GM12878 (cell line): Measurements from ENCODE around the gene CSTPP1. TPM values are rescaled to one million over a fixed set of nuclear protein-coding genes. Genes with fewer than 3 reads are reported as not detected.

ENCODE experiments used
- ATAC-seq: fragments of 200-7000 bp; cut with Tn5 transposase; 3 replicates; pipeline ENCODE4 v1.9.1; 2020; ENCODE audit warnings: mild to moderate bottlenecking, moderate library complexity
- BruUV-seq: library from RNA; stranded (reverse); fragments of 400-500 nt; replicated peaks from 2 replicates; lab custom pipeline; 2021; lab: Mats Ljungman, UMichigan
- CTCF ChIA-PET: fragments of 300-600 bp; sonication (Branson Sonifier 250); formaldehyde crosslinking; extraction: SDS; loops from one replicate; lab custom pipeline; 2021; ENCODE audit warnings: inconsistent platforms; lab: Yijun Ruan, JAX
- POLR2A ChIA-PET: fragments of 350-600 bp; formaldehyde crosslinking; extraction: SDS; loops from one replicate; lab custom pipeline; 2021; ENCODE audit warnings: inconsistent platforms; lab: Charles Lee
- RAD21 ChIA-PET: fragments of 300-600 bp; sonication (Branson Sonifier 250); formaldehyde crosslinking; loops from one replicate; lab custom pipeline; 2023; ENCODE audit warnings: antibody characterized with exemption; ENCODE audit not compliant: unreplicated experiment; lab: Charles Lee
- SMC1A ChIA-PET: fragments of 300-600 bp; sonication (Branson Sonifier 250); formaldehyde crosslinking; loops from one replicate; lab custom pipeline; 2023; ENCODE audit not compliant: unreplicated experiment, uncharacterized antibody; lab: Charles Lee
- DNase-seq: peaks from one replicate; pipeline ENCODE4 v3.0.0-alpha.2; 2011; ENCODE audit warnings: low read depth, low spot score
- FAIRE-seq: peaks from 3 replicates; lab custom pipeline; 2011; peaks lifted over from hg19 to GRCh38; lab: Jason Lieb, UNC
- H2AFZ ChIP-seq: 2 replicates; pipeline ENCODE4 v1.6.0; 2011; ENCODE audit warnings: low read depth, low read length, control low read depth; ENCODE audit not compliant: control insufficient read depth
- H3K27ac ChIP-seq: 2 replicates; pipeline ENCODE4 v1.5.1; 2011; ENCODE audit warnings: control low read depth; ENCODE audit not compliant: control insufficient read depth, insufficient read depth
- H3K27me3 ChIP-seq, 2 experiments: replicated peaks in 1 of 2; 2 replicates each; pipeline versions ENCODE4 v1.6.0 to v1.6.1; 2011; ENCODE audit warnings: low read length in 1 of 2; ENCODE audit not compliant: control insufficient read depth in 2 of 2, insufficient read depth in 2 of 2
- H3K36me3 ChIP-seq, 2 experiments: 2 replicates each; pipeline ENCODE4 v1.5.1; 2011; ENCODE audit warnings: low read length in 1 of 2; ENCODE audit not compliant: control insufficient read depth in 2 of 2, insufficient read depth in 2 of 2
- H3K4me1 ChIP-seq: 2 replicates; pipeline ENCODE4 v1.6.1; 2011; ENCODE audit warnings: mild to moderate bottlenecking, low read length, moderate library complexity, mixed read lengths; ENCODE audit not compliant: control insufficient read depth, insufficient read depth
- H3K4me2 ChIP-seq: 2 replicates; pipeline ENCODE4 v1.6.0; 2011; ENCODE audit warnings: control low read depth; ENCODE audit not compliant: control insufficient read depth, insufficient read depth
- H3K4me3 ChIP-seq: fragments of 200-600 bp; sonication (generic); 2 replicates; pipeline ENCODE4 v1.5.1; 2016
- H3K79me2 ChIP-seq: 2 replicates; pipeline ENCODE4 v1.6.0; 2011; ENCODE audit warnings: low read length; ENCODE audit not compliant: control insufficient read depth, insufficient read depth
- H3K9ac ChIP-seq: 2 replicates; pipeline ENCODE4 v1.8.0; 2011; ENCODE audit warnings: low read length, control low read depth, mixed read lengths; ENCODE audit not compliant: control insufficient read depth, insufficient read depth
- H3K9me3 ChIP-seq: replicated peaks from 3 replicates; pipeline ENCODE4 v1.5.1; 2011; ENCODE audit warnings: mild to moderate bottlenecking, low read length; ENCODE audit not compliant: control insufficient read depth, insufficient read depth
- H4K20me1 ChIP-seq: 2 replicates; pipeline ENCODE4 v1.6.0; 2011; ENCODE audit not compliant: control insufficient read depth, insufficient read depth
- ASH2L ChIP-seq: fragments of 300-600, 200-600 bp; sonication (generic); IDR thresholded peaks from 2 replicates; pipeline ENCODE4 v1.6.1; 2017; ENCODE audit warnings: low read depth, mild to moderate bottlenecking, borderline replicate concordance
- BACH1 ChIP-seq: fragments of 450-650 bp; IDR thresholded peaks from 2 replicates; pipeline ENCODE4 v1.6.1; 2017; ENCODE audit warnings: mild to moderate bottlenecking, borderline replicate concordance
- CTCF ChIP-seq, 3 experiments: IDR thresholded peaks in 2 of 3; conservative IDR thresholded peaks in 1 of 3; 2 replicates each; pipeline ENCODE4 v1.5.1; 2011; ENCODE audit warnings: low read depth in 3 of 3, low read length in 3 of 3, mild to moderate bottlenecking in 3 of 3, control low read depth in 2 of 3, moderate library complexity in 2 of 3, inconsistent platforms in 1 of 3, mixed read lengths in 1 of 3; ENCODE audit not compliant: control insufficient read depth in 2 of 3, insufficient read depth in 1 of 3; ENCODE audit errors: extremely low read depth in 1 of 3
- EED ChIP-seq: sonication (generic); IDR thresholded peaks from 2 replicates; pipeline ENCODE4 v1.6.1; 2016; ENCODE audit warnings: antibody characterized with exemption, low read depth
- ELK1 ChIP-seq: IDR thresholded peaks from 2 replicates; pipeline ENCODE4 v1.6.1; 2012; ENCODE audit warnings: low read depth, low read length, improper control_type of control experiment
- FOXM1 ChIP-seq: IDR thresholded peaks from 2 replicates; pipeline ENCODE4 v1.6.1; 2012; ENCODE audit warnings: low read depth, mild to moderate bottlenecking, inconsistent platforms, low read length, moderate library complexity
- IKZF1 ChIP-seq: fragments of 450-650 bp; conservative IDR thresholded peaks from 2 replicates; pipeline ENCODE4 v1.6.1; 2017; ENCODE audit warnings: antibody characterized with exemption, mild to moderate bottlenecking
- KAT2A ChIP-seq: conservative IDR thresholded peaks from 2 replicates; pipeline ENCODE4 v1.6.1; 2011; ENCODE audit warnings: low read depth, low read length; ENCODE audit not compliant: control insufficient read depth
- NFIC ChIP-seq: IDR thresholded peaks from 2 replicates; pipeline ENCODE4 v1.6.1; 2012; ENCODE audit warnings: low read depth, mild to moderate bottlenecking, inconsistent platforms, low read length, moderate library complexity
- NFYA ChIP-seq: IDR thresholded peaks from 2 replicates; pipeline ENCODE4 v1.6.1; 2011; ENCODE audit warnings: low read depth, mild to moderate bottlenecking, low read length, improper control_type of control experiment, borderline replicate concordance
- NKRF ChIP-seq: fragments of 450-650 bp; conservative IDR thresholded peaks from 2 replicates; pipeline ENCODE4 v1.6.1; 2017; ENCODE audit warnings: mild to moderate bottlenecking, moderate library complexity
- PAX5 ChIP-seq: IDR thresholded peaks from 2 replicates; pipeline ENCODE4 v1.6.1; 2011; ENCODE audit warnings: low read depth, low read length, borderline replicate concordance
- POLR2AphosphoS2 ChIP-seq: IDR thresholded peaks from 2 replicates; pipeline ENCODE4 v1.6.1; 2011; ENCODE audit warnings: low read depth, mild to moderate bottlenecking, low read length, improper control_type of control experiment, moderate library complexity
- RCOR1 ChIP-seq: conservative IDR thresholded peaks from 2 replicates; pipeline ENCODE4 v1.6.1; 2012; ENCODE audit warnings: low read depth, low read length, improper control_type of control experiment
- RFX5 ChIP-seq: IDR thresholded peaks from 2 replicates; pipeline ENCODE4 v1.6.1; 2011; ENCODE audit warnings: low read depth, low read length, improper control_type of control experiment
- SREBF1 ChIP-seq: IDR thresholded peaks from 2 replicates; pipeline ENCODE4 v1.6.1; 2012; ENCODE audit warnings: mild to moderate bottlenecking, low read length
- TBL1XR1 ChIP-seq: IDR thresholded peaks from 2 replicates; pipeline ENCODE4 v1.6.1; 2012; ENCODE audit warnings: low read depth, low read length, improper control_type of control experiment
- ZNF622 ChIP-seq: fragments of 450-650 bp; IDR thresholded peaks from 2 replicates; pipeline ENCODE4 v1.6.1; 2017; ENCODE audit warnings: mild to moderate bottlenecking, inconsistent platforms
- WGBS: methylation state at CpG from one replicate; pipeline ENCODE4 v1.1.6; 2016; ENCODE audit warnings: low lambda C conversion rate; ENCODE audit not compliant: insufficient replicate concordance, insufficient coverage; ENCODE audit errors: missing lambda C conversion rate; 5-methylcytosine and 5-hydroxymethylcytosine counted together
- in situ Hi-C: fragments of 300-500 bp; cut with MboI; formaldehyde crosslinking; loops from 9 replicates; pipeline ENCODE4 v1.14.3; 2018; ENCODE audit warnings: mixed read lengths
- intact Hi-C: fragments of 100-400 bp; cut with micrococcal nuclease; formaldehyde crosslinking; loops from one replicate; pipeline ENCODE4 v1.14.2; 2022; ENCODE audit not compliant: unreplicated experiment
- polyA plus RNA-seq, 11 experiments: library from polyadenylated mRNA; depleted of rRNA in 4 of 11; unstranded in 6 of 11; stranded (reverse) in 5 of 11; fragments of >200 nt; fragmentation: Nextera tagmentation in 4 of 11; fragmentation: Illumina TruSeq in 1 of 11; extraction: Ambion mirVana in 4 of 11; extraction: Trizol in 1 of 11; gene quantifications; 1 replicate in 1 of 11; 2 replicates in 10 of 11; pipeline versions ENCODE4 v1.2.1 to v1.2.3, GENCODE V29; 2011 to 2016; ENCODE audit warnings: inconsistent platforms in 2 of 11, missing spikeins in 2 of 11, low read depth in 1 of 11
- total RNA-seq, 4 experiments: library from RNA; depleted of rRNA in 3 of 4; stranded (reverse); fragments of >200 nt in 3 of 4; fragmentation: Illumina TruSeq in 1 of 4; extraction: Trizol in 1 of 4; gene quantifications; 2 replicates each; pipeline versions ENCODE4 v1.2.1 to v1.2.3, GENCODE V29; 2013 to 2021
- TF ChIP-seq, protein P1 (sequence below): fragments of 450-650 bp; IDR thresholded peaks from 2 replicates; pipeline ENCODE4 v1.6.1; 2017; ENCODE audit warnings: mild to moderate bottlenecking, low read depth, inconsistent platforms; ENCODE audit not compliant: poor library complexity, severe bottlenecking

Gene CSTPP1
- total and polyA plus RNA-seq, 10 of the 15 experiments (the other 5 are each of a cell fraction or from before 2014, with no cell fraction given) = 7.1 to 23.4 (median 17.5) TPM

DNA sequence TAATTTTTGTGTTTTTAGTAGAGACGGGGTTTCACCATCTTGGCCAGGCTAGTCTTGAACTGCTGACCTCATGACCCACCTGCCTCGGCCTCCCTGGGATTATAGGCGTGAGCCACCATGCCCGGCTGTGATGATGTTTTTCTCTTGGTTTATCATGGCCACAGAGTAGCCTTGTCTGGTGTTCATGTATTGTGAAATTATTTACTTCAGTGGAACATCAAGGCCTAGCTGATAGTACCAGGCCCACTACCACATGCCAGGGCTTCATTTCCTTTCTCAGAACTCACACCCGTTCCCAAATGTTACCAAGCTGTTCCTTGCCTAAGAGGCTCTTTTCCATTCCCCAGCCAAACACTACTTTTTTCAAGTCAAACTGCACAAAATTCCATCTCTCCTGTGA is 272.1 kb downstream of the CSTPP1 start:
- RAD21 ChIA-PET = no interaction called here
- 98% methylated on average over 5 of the region's 5 CpGs for WGBS
- intact Hi-C loops (no loop called here), in situ Hi-C loops (no loop called here)
- H3K9ac ChIP-seq = no peak overlapping the region
- no TSS peak for BruUV-seq
- H3K79me2 ChIP-seq = no peaks in the 10 kb centered on the region
- no peaks in the 10 kb centered on the region for H4K20me1 ChIP-seq
- no peak overlapping the region for H3K4me2 ChIP-seq
- H3K9me3 ChIP-seq = 0 out of 3 replicates have a peak, but pooled peaks cover 2% of the 10 kb centered on the region
- H3K36me3 ChIP-seq = no peaks in the 10 kb centered on the region
- no peak overlapping the region for H3K27ac ChIP-seq
- no peak for ATAC-seq
- no peak overlapping the region for H3K4me3 ChIP-seq
- SMC1A ChIA-PET = no interaction called here
- H3K4me1 ChIP-seq = no peaks in the 10 kb centered on the region
- no peaks in the 10 kb centered on the region; a peak in 1 of 4 replicates for H3K27me3 ChIP-seq
- DNase-seq = no peak
- POLR2A ChIA-PET = no interaction called here
- no peak overlapping the region for H2AFZ ChIP-seq
- CTCF ChIA-PET = interaction anchor here (1.3 kb wide), 1 partner anchor 50 kb away, joined by 4 read pairs; no protein-coding TSS in a partner anchor
- no peak for FAIRE-seq
- no peak for TF ChIP-seq ELK1
- TF ChIP-seq ZNF622 = no peak
- no peak for TF ChIP-seq NFYA
- no peak for TF ChIP-seq RFX5
- TF ChIP-seq IKZF1 = no peak
- TF ChIP-seq NKRF = no peak
- TF ChIP-seq, protein P1, sequence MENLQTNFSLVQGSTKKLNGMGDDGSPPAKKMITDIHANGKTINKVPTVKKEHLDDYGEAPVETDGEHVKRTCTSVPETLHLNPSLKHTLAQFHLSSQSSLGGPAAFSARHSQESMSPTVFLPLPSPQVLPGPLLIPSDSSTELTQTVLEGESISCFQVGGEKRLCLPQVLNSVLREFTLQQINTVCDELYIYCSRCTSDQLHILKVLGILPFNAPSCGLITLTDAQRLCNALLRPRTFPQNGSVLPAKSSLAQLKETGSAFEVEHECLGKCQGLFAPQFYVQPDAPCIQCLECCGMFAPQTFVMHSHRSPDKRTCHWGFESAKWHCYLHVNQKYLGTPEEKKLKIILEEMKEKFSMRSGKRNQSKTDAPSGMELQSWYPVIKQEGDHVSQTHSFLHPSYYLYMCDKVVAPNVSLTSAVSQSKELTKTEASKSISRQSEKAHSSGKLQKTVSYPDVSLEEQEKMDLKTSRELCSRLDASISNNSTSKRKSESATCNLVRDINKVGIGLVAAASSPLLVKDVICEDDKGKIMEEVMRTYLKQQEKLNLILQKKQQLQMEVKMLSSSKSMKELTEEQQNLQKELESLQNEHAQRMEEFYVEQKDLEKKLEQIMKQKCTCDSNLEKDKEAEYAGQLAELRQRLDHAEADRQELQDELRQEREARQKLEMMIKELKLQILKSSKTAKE = no peak
- TF ChIP-seq NFIC = no peak
- TF ChIP-seq EED = no peak
- TF ChIP-seq BACH1 = no peak
- TF ChIP-seq CTCF (IDR thresholded peaks at IDR 0.05 in 2 of 3, conservative IDR thresholded peaks at IDR 0.05 in 1 of 3; ENCODE audit: control insufficient read depth in 2 of 3, extremely low read depth in 1 of 3, insufficient read depth in 1 of 3, low read depth in 3 of 3, low read length in 3 of 3) = no peak
- TF ChIP-seq TBL1XR1 = no peak
- no peak for TF ChIP-seq FOXM1
- no peak for TF ChIP-seq KAT2A
- no peak for TF ChIP-seq SREBF1
- TF ChIP-seq PAX5 = no peak
- TF ChIP-seq RCOR1 = no peak
- no peak for TF ChIP-seq ASH2L
- no peak for TF ChIP-seq POLR2AphosphoS2
